Gastrocnemius medialis (tissue), 4 donors: ENCODE measurements around the gene WEE1. TPM values are rescaled to one million over a fixed set of nuclear protein-coding genes. Genes with fewer than 3 reads are reported as not detected.

Source experiments
- ATAC-seq, 2 donors: fragments of 150-250 bp; one replicate each; pipeline ENCODE4 v1.9.1; 2016
- DNase-seq, 2 donors: peaks; one replicate each; pipeline ENCODE4 v3.0.0-alpha.2; 2019
- H3K27ac ChIP-seq, 4 donors: fragments of 200-600 bp; sonication (generic); 1 replicate in 1 of 4; 2 replicates in 3 of 4; pipeline ENCODE4 v1.5.1; 2016 to 2018; ENCODE audit warnings: mild to moderate bottlenecking in 2 of 4, moderate library complexity in 1 of 4
- H3K27me3 ChIP-seq, 3 donors: fragments of 200-600 bp; sonication (generic) in 2 of 3; 1 replicate in 1 of 3; 2 replicates in 2 of 3; pipeline versions ENCODE4 v1.5.1 to v1.6.0; 2016 to 2019; ENCODE audit warnings: mild to moderate bottlenecking in 1 of 3, moderate library complexity in 1 of 3
- H3K36me3 ChIP-seq, 2 donors: fragments of 200-600 bp; sonication (generic) in 1 of 2; one replicate each; pipeline ENCODE4 v1.5.1; 2017 to 2018
- H3K4me1 ChIP-seq, 2 donors: fragments of 200-600 bp; sonication (generic) in 1 of 2; one replicate each; pipeline ENCODE4 v1.5.1; 2016 to 2017; ENCODE audit warnings: mild to moderate bottlenecking in 2 of 2
- H3K4me3 ChIP-seq, 4 donors: fragments of 200-600 bp; sonication (generic) in 3 of 4; 1 replicate in 1 of 4; 2 replicates in 3 of 4; pipeline ENCODE4 v1.5.1; 2016 to 2019; ENCODE audit warnings: mild to moderate bottlenecking in 2 of 4
- H3K9me3 ChIP-seq, 3 donors: fragments of 200-600 bp; sonication (generic) in 2 of 3; 1 replicate in 1 of 3; 2 replicates in 2 of 3; pipeline ENCODE4 v1.5.1; 2016 to 2019
- POLR2A ChIP-seq, 2 donors: fragments of 450-650 bp; IDR thresholded peaks; one replicate each; pipeline ENCODE4 v1.6.1; 2017; ENCODE audit warnings: antibody characterized with exemption in 2 of 2, mild to moderate bottlenecking in 2 of 2, moderate library complexity in 2 of 2
- in situ Hi-C, 4 donors: fragments of 200-750 bp; cut with MboI; loops; one replicate each; pipeline versions ENCODE4 v1.15.0 to v1.8.0; 2017; ENCODE audit warnings: low sequenced_read_pairs in 4 of 4
- intact Hi-C: fragments of 100-400 bp; cut with DNase I; formaldehyde crosslinking; loops from one replicate; pipeline ENCODE4 v1.15.1; 2023; ENCODE audit warnings: low total_unique reads
- total RNA-seq, 4 donors: library from RNA; depleted of rRNA; stranded (reverse); fragments of >200 nt; gene quantifications; one replicate each; pipeline versions ENCODE4 v1.1.0 to v1.2.3, GENCODE V29; 2016
- TF ChIP-seq, protein P1 (sequence below), 5 experiments: fragments of 450-650 bp in 3 of 5; fragments of 200-600 bp in 2 of 5; sonication (generic) in 2 of 5; IDR thresholded peaks in 4 of 5; conservative IDR thresholded peaks in 1 of 5; 1 replicate in 4 of 5; 2 replicates in 1 of 5; pipeline ENCODE4 v1.5.1; 2016 to 2019; ENCODE audit warnings: antibody characterized with exemption in 5 of 5, mild to moderate bottlenecking in 3 of 5, moderate library complexity in 3 of 5

The WEE1 gene
- total RNA-seq, 4 donors from 2014 or later = 6.8 to 16.2 (median 10.6) TPM

DNA sequence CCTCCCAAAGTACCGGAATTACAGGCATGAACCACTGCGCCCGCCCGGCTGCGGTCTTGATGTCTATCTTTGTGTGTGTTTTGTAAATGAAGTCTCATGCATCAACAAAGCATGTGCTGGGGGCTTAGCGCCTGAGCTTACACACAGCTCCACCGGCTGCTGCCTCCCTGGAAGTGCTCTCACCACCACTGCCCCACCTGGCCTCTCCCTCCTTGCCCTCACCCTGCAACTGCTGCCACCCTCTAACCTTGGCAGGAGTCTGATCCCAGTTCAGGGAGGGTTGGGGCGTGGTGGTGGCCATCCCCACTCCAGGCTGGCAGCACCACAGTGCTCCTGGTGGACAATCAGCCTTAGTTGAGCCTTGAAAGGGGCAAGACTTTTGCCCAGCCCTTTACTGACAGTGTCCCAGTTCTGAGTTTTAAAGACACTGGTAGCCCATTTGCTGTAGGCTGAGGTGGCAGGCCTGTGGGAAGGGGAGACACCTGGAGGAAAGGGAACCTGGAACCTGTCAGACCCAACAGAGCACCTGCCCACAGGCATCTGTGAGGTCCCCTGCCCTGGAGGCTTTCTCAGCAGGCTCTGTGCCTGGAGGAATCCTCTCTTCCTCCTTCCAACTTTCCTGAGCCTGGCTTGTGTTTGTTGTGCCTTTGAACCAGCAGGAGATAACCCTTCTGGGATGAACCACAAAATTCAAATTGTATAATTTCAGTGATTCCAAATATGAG lies 42.4 kb upstream of the WEE1 start:
- DNase-seq (no peak), ATAC-seq (no peak)
- peaks cover 0 to 26% of the 10 kb centered on the region in 2 donors for H3K36me3 ChIP-seq
- H3K27ac ChIP-seq = no peak overlapping the region
- no peaks in the 10 kb centered on the region for H3K27me3 ChIP-seq
- TF ChIP-seq POLR2A (IDR thresholded peaks at IDR 0.05) = no peak
- TF ChIP-seq, protein P1, sequence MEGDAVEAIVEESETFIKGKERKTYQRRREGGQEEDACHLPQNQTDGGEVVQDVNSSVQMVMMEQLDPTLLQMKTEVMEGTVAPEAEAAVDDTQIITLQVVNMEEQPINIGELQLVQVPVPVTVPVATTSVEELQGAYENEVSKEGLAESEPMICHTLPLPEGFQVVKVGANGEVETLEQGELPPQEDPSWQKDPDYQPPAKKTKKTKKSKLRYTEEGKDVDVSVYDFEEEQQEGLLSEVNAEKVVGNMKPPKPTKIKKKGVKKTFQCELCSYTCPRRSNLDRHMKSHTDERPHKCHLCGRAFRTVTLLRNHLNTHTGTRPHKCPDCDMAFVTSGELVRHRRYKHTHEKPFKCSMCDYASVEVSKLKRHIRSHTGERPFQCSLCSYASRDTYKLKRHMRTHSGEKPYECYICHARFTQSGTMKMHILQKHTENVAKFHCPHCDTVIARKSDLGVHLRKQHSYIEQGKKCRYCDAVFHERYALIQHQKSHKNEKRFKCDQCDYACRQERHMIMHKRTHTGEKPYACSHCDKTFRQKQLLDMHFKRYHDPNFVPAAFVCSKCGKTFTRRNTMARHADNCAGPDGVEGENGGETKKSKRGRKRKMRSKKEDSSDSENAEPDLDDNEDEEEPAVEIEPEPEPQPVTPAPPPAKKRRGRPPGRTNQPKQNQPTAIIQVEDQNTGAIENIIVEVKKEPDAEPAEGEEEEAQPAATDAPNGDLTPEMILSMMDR (IDR thresholded peaks at IDR 0.05 in 4 of 5, conservative IDR thresholded peaks at IDR 0.05 in 1 of 5) = no peak
- no peaks in the 10 kb centered on the region for H3K9me3 ChIP-seq
- intact Hi-C loops = loop anchor here (10.0 kb wide), 1 partner anchor 224 kb away; no protein-coding TSS in a partner anchor
- peaks cover 0 to 6% of the 10 kb centered on the region in 2 donors for H3K4me1 ChIP-seq
- in situ Hi-C loops = loop anchor here in 1 of 4 donors (10.0 kb wide), 1 partner anchor 84 kb away; no protein-coding TSS in a partner anchor
- H3K4me3 ChIP-seq = no peak overlapping the region

DNA sequence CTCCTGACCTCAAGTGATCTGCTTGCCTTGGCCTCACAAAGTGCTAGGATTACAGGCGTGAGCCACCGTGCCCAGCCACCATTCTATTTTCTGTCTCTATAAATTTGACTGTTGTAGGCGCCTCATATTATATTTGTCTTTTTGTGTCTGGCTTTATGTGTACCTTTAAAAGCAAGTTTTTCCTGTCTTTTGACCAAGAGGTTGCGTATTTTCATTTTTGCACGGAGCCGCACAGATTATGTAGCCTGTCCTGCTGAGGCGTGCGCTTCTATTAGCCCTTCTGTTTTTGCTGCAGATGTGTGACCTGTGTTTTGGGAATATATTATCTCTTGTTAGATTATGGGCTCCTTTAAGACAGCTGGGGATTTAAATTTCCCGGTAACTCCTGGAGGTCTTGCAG lies 40.4 kb upstream of the WEE1 start:
- in situ Hi-C loops = loop anchor here in 1 of 4 donors (10.0 kb wide), 1 partner anchor 82 kb away; no protein-coding TSS in a partner anchor
- ATAC-seq (no peak), DNase-seq (no peak)
- Histone ChIP-seq H3K36me3 (peaks cover 0 to 10% of the 10 kb centered on the region in 2 donors), H3K27ac (no peak overlapping the region), H3K27me3 (no peaks in the 10 kb centered on the region), H3K9me3 (no peaks in the 10 kb centered on the region), H3K4me1 (peaks cover 0 to 3% of the 10 kb centered on the region in 2 donors), H3K4me3 (no peak overlapping the region)
- intact Hi-C loops = loop anchor here (10.0 kb wide), 1 partner anchor 222 kb away; no protein-coding TSS in a partner anchor
- no peak for TF ChIP-seq POLR2A (IDR thresholded peaks at IDR 0.05)
- TF ChIP-seq, protein P1 (IDR thresholded peaks at IDR 0.05 in 4 of 5, conservative IDR thresholded peaks at IDR 0.05 in 1 of 5) = no peak

DNA sequence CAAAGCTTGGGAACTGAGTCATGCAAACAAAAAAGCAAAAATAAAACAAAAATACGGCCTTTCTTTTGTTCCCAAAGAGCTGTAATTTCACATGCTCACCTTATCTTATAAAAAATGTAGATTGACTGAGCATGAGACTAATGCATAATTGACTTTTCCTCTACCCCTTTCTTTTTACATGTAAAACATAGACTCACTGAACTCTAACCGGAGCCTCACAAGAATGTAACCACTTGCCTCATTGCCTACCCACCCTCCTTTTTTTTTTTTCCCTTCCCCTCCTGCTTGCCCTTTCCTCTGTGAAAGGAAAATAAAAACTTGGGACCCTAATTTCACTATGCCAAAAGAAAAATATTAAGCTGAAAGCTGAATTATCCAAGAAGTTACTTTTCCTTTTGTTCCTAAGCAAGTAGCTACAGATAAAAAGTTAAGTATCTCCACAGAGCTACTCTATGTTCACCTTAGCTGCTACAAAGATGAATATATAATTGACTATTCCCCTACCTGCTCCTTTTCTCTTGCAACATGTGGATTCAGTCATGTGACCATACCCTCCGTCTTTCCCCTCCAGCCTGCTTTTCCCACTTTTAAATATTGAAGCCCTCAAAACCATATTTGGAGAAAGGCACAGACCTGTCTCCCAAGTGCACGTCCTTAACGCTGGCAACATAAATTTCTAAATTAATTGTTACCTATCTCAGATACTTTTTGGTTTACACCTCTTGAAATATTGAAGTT lies 39.6 kb upstream of the WEE1 start:
- intact Hi-C loops = loop anchor here (2.0 to 10.0 kb wide), 2 partner anchors 41 to 221 kb away; no protein-coding TSS in a partner anchor
- in situ Hi-C loops = loop anchor here in 1 of 4 donors (10.0 kb wide), 1 partner anchor 81 kb away; no protein-coding TSS in a partner anchor
- H3K27ac ChIP-seq = no peak overlapping the region

DNA sequence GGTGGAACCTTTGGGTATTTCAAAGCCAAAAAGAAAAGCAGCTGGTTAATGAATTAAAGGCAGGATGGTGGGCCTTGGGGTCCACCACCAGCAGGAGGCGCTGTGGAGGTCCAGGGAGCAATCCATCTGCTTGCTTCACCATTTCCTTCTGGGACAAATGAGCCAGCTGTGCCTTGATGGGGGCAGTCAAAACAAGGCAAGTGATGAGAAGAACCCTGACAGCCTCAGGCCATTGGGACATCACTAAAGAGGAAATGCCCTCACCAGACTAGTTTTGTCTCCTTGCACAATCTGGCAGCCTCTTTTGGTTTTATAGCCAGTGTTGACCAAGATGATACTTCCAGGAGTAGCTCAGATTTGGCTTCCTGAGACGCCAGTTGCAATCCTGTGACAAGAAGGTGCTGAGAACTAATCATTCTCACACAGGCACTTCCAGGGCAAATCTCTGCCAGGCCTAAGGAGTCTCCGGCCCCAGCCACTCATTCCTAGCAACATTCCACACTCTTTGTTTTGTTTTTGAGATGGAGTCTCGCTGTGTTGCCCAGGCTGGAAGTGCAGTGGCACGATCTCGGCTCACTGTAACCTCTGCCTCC lies 38.2 kb upstream of the WEE1 start:
- Histone ChIP-seq H3K27me3 (no peaks in the 10 kb centered on the region), H3K9me3 (no peaks in the 10 kb centered on the region), H3K36me3 (no peaks in the 10 kb centered on the region), H3K4me3 (no peak overlapping the region), H3K27ac (peak overlapping the region in 3 of 4 donors; percentile 36 to 70 (median 61)), H3K4me1 (no peaks in the 10 kb centered on the region)
- intact Hi-C loops = loop anchor here (1.0 to 10.0 kb wide), 3 partner anchors 40 to 220 kb away; no protein-coding TSS in a partner anchor
- ATAC-seq (peak; percentile 82 to 93), DNase-seq (peak; percentile 44 to 82)
- in situ Hi-C loops = loop anchor here in 1 of 4 donors (10.0 kb wide), 1 partner anchor 80 kb away; no protein-coding TSS in a partner anchor
- no peak for TF ChIP-seq POLR2A (IDR thresholded peaks at IDR 0.05)
- TF ChIP-seq, protein P1 (IDR thresholded peaks at IDR 0.05 in 4 of 5, conservative IDR thresholded peaks at IDR 0.05 in 1 of 5) = peak; percentile 54 to 84 (median 76)

More for the DNA sequence above, 39.6 kb upstream of the WEE1 start:
- Histone ChIP-seq H3K4me1 (peaks cover 0 to 3% of the 10 kb centered on the region in 2 donors), H3K27me3 (no peaks in the 10 kb centered on the region), H3K4me3 (no peak overlapping the region), H3K9me3 (no peaks in the 10 kb centered on the region), H3K36me3 (peaks cover 0 to 2% of the 10 kb centered on the region in 2 donors)
- no peak for ATAC-seq
- DNase-seq = no peak
- TF ChIP-seq POLR2A (IDR thresholded peaks at IDR 0.05) = no peak
- TF ChIP-seq, protein P1 (IDR thresholded peaks at IDR 0.05 in 4 of 5, conservative IDR thresholded peaks at IDR 0.05 in 1 of 5) = no peak
